ENCODE results near the gene DDX51.
A peak's percentile ranks its signal among the peaks of the same experiment; 100 is the strongest.

Gene DDX51

DNA sequence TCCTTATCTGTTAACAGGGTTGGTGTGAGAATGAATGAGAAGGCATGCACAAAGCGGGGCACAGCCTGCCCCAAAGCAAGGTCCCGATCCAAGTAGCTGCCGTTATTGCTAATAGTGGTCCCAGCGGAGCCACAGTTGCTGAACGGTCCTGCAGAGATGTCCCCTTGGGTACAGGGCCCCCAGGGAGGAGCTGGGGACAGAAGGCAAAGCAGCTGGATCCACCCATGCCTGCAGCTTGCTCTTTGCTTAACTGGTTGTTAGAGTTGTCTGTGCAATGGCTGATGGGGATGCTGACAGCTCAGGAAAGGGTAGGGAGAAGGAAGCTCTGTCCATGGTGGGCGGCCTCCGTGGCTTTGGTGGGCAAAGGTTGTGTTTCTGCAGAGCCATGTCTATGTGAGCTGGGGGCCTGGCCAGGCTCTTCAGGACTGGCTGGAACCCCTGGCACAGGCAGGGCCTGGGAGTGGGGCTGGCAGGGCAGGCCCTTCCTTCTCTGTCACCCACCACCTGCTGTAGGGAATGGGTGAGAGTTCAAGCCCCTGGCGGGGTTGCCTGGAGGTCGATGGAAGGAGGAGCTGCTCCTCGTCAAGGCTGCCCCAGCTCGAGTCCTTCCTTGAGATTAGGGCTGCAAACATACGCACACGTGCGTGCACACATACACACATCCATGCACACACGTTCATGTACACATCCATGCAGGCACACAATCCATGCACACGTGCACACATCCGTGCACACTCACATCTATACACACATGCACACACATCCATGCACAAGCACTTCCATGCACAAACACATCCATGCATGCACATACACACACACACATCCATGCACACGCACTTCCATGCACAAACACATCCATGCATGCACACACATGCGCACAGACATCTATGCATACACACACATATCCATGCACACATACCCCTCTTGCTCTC is 35.6 kb upstream of the DDX51 start:
- DNase-seq (ENCODE audit: low spot score) = no peak

DNA sequence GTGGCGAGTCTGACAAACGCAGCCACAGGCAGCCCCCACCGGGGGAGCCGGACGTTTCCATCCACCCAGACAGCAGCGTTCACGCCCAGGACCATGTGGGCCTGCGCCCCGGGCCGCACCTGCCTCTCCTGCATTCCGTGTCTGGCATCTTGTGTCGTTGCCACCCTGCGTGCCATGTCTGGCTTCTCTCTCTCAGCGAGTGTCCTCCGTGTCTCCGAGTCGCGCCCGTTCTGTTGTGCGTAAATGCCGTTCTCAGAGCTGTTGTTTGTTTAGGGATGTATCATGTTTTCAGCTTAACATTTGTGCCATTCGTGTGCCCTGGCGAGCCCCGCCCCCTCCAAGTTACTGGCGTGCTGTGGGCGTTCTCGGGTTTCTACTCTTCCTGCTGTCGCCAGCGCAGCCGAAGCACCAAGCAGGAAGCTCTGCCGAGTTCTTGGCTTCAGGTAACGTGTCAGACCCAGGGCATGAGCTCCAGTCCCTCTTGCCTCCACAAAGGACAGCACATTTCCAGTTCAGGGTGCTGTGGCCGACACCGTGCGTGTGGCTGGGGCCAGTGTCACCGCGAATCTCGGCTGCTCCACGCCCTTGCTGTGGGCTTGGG is 34.8 kb upstream of the DDX51 start:
- no peak for DNase-seq (ENCODE audit: low spot score)

DNA sequence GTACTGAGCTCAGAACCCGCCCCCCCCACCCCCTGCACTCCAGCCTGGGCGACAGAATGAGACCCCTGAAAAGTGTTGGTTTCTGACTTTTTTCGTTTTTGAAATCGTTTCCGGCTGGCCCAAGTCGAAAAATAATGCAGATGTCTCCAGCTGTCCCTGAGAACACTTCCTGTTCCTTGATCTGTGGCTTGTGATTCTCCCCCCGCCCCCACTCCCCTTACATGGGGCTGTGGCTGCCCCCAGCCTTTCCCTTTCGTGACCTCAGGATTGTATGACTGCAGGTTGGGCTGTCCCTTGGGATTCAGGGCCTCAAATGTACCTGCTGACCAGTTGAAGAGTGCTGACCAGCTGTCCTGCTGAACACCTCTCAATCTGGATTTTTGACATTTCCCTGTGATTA is 34.2 kb upstream of the DDX51 start:
- DNase-seq (ENCODE audit: low spot score) = no peak

DNA sequence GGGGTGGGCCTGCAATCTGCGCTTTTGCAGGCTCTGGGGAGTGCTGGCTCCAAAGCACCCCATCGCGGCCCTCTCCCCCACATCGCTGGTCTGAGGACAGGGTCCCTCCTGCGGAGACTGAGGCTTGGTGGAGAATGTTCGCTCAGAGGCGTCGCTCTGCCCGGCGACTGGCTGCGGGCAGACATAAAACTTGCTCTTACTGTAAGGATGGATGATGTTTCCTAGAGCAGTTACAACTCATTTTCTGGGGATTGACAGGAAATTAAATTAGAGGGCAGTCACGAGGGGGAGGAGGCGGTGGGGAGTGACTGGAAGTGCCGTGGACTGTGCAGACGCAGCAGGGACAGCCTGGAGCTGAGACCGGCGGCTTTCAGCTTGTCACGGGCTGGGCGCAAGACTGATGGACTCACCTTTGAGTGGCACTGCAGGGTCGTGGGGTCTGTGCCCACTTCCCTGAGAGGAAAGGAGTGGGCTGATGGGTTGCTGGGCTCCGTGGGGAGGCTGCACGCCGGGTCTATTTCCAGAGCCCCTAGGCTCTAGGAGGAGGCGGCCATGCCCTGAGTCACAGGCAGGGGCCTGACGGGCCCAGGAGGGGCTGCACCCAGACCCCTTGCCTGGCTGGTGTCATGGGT is 32.9 kb upstream of the DDX51 start:
- no peak for DNase-seq (ENCODE audit: low spot score)

DNA sequence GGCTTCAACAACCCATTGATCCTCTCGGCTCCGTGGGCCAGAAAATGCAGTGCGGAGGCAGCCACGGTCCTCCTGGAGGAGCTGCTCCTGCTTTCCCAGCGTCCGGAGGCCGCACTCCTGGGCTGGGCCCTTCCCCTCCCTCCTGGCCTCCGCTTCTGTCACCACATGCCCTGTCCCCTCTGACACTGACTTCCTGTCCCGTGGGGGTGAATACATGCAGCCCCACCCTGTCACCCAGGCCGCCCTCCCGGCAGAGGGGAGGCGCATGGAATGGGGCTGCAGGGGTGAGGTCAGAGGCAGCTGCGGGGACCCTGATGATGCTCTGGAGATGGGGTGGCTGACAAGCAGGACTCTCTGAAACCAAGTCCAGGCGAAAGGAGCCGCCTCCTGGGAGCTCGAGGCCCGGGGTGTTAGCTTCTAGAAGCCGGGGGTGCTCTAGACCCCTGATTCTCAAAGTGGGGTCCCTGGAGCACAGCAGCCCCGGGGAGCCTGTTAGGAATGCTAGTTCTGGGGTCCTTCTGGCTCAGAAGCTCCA is 32.3 kb upstream of the DDX51 start:
- DNase-seq (ENCODE audit: low spot score) = no peak

DNA sequence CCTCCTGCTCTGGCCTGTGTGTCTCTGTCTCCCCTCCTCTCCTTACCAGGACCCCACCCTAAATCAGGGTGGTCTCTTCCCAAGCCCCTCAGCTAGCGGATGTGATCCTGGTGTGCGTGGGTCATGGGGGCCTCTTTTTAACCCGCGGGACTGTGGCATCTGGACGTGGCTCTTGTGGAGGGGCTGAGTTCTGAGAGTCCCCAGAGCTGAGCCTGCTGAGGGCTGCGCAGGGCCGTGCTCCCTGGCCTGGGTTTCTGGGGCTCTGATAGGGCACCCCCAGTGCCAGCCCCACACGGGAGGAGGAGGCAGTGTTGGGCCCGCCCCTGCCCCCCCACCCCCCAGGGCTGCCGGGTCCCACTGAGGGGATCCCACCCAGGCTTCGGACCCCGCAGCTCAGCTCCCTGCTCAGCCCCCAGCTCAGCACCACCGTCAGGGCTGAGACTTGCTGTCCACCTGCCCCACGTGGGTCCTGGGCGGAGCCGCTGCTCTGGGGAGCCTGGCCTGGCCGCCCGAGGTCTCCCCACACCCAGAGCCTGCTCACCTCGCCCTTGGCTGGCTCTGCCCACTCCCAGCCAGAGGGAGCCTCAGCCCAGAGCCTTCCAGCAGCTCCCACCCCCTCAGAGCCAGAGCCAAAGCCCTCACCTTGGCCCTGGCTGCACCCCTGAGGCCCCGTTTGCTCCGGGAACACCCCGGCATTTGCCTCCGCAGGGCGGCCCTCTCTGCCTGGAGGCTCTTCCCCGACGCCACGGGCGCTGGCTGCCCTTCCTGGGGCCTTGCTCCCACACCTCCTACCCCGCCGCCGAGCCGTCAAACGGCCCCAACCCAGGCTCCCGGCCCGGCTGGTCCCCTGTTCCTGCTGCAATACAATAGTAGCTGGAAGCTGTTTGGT is 31.6 kb upstream of the DDX51 start:
- DNase-seq (ENCODE audit: low spot score) = no peak

DNA sequence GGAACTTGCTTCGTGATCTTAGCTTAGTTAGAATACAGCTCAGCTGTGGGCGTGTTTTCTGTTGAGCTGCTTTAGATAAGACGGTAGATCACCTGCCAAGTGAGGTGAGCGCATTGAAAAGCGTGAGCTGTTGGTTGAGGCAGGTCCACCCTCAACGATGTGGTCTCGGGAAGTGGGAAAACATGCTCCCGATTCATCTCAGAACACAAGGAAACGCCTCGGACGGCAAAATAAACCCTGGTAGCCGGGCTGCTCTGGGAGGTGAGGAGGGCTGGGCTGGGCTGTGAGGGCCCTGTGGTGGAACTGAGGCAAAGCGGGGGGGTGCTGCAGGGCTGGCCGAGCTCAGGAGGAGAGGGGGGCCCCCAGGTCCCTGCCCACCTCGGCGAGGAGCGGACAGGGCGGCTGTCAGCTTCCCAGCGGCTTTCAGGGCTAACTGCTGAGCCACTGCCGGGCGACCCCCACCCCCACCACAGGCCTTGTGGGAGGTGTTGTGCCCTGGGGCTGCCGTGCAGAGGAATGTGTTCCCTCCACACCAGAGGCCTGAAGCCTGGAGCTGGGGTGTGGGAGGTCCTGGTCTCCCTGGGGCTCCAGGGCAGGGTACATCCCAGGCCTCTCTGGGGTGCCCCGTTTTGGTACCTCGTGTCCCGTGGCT is 30.8 kb upstream of the DDX51 start:
- DNase-seq (ENCODE audit: low spot score) = no peak

DNA sequence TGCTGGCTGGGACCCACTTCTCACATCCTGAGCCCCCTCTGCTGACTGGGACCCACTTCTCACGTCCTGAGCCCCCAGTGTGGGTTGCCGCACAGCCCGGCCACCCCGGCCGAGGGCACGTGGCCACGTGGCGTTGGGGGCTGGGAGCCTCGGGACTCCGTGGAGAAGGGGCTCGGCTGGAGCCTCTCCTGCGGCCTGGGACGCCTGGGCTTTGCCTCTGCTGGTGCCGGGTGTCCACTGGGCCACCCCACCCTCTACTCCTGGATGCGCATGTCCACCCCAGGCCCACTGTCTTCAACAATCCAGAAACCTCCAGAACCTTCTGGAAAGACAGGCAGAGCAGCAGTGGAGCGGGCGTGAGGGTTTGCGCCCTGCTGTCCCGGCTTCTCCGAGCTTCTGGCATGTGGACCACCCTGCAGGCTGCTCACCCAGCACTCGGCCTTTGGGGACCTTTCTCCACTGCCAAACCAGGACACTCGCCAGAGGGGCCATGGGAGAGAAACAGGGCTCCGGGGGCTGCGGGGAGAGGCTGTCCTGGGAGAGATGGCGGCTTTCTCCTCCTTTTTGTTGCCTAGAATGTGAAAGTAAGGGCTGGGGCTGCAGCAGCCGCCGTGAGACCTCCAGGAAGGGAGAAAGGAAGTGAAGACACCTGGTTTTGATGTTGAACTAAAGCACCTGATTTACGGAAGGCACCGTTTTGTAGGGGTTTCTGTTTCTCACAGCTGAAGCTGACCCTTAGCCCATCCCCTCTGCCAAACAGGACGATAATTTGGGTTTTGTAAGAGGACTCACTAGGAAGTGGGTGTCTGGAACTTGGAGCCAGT is 30.1 kb upstream of the DDX51 start:
- DNase-seq (ENCODE audit: low spot score) = no peak

DNA sequence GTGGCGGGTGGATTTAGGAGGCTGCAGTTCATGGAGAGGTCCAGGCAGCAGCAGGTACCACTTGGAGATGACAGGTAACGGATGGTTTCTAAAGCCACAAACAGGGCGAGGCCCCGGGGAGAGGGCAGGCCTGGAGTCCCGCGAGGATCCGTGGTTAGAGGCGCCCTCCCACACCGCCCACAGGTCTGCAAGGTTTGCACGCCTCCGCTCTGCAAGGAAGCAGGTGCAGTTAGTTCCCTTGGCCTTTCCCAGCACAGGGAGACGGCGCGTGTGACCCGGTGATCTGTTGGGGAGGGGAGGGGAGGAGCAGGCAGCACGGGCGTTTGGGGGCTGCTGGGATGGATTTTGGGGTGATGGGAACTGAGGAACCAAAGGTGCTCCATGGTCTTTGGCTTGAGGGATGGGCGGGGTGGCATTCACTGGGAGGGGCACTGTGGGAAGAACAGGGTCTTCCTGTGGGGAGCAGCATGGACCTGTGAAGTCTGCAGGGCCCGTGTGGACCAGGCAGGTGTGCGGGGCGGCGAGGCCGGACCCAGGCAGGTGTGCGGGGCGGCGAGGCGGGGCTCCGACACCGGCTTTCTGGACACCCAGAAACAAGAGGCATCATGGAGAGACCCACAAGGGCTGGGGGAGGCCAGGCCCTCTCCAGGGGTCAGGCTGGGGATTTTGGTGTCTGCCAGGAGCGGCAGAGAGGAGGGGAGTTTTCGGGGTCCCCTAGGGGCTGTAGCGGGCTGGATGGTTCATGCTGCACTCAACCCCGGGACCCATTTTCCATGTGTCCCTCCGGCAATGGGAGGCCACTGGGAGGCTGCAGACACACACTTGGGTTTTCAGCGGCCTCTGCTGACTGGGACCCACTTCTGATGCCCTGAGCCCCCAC is 29.3 kb upstream of the DDX51 start:
- DNase-seq (ENCODE audit: low spot score) = no peak

DNA sequence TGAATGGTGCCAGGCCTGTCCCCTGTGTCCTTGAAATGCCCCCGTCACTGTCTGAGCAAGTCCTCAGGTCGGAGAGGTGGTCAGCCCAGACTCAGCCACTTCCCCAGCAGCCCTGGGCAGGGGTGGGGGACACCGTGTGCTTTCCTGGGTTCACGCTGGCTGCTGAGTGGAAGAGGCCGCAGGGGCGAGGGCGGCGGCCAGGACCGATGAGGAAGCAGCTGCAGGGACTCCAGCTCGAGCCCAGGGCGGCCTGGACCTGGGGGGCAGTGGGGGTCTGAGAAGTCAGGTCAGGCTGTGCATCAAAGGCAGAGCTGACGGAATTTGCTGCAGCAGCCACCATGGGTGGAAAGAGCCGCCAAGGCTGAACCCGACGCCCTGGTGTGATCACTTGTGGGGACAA is 28.5 kb upstream of the DDX51 start:
- DNase-seq (ENCODE audit: low spot score) = no peak

DNA sequence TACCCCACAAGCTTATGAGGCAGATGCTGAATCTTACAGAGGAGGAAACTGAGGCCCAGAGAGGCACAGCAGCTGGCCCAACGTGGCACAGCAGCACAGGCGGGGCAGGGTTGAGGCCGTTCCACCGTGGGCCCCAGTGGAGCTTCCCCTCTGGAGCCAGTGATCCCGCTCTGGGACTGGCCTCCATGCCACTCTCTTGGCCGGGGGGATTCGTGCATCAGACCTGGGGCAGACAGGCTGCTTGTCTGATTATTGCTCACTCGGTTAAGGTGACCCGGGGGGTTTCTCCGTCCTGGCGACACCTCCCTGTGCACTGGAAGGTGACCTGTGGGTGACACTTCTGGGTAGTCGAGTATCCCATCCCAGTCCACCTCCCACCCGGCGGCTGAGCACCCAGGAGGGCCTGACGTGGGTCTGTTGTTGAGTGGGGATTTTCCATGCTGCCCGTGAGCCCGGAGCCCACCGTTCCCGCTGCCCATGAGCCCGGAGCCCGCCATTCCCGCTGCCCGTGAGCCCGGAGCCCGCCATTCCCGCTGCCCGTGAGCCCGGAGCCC is 27.9 kb upstream of the DDX51 start:
- DNase-seq (ENCODE audit: low spot score) = no peak

DNA sequence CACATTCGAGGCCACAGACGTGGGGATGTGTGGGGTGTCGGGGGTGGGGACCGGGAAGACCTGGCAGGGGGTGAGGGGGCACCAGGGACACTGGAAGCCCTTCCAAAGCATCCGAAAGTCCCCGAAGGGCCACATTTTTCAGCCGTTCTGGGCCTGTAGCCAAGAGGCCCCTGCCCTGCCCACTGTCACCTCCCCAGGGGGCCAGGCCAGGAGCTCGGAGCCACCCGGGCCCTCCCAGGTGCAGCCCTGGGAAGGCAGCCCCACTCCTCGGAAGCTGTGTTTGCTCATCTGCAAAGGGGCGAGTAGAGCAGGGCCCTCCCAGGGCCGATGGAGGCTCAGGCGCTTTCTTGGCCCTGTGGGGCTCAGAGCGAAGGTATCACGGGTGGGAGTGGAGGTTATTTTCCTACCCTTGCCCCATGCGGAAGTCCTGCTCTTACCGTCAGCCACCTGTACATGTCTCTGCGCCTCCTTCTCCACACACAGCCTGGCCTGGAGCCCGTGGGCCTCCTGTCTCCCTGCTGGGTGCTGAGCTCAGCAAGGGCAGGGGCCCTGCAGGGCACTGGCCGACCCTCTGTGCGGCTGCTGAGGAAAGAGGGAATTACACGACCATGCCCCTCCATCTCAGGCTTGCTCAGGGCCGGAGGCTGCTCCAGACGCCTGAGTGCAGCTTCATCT is 27.3 kb upstream of the DDX51 start:
- no peak for DNase-seq (ENCODE audit: low spot score)

DNA sequence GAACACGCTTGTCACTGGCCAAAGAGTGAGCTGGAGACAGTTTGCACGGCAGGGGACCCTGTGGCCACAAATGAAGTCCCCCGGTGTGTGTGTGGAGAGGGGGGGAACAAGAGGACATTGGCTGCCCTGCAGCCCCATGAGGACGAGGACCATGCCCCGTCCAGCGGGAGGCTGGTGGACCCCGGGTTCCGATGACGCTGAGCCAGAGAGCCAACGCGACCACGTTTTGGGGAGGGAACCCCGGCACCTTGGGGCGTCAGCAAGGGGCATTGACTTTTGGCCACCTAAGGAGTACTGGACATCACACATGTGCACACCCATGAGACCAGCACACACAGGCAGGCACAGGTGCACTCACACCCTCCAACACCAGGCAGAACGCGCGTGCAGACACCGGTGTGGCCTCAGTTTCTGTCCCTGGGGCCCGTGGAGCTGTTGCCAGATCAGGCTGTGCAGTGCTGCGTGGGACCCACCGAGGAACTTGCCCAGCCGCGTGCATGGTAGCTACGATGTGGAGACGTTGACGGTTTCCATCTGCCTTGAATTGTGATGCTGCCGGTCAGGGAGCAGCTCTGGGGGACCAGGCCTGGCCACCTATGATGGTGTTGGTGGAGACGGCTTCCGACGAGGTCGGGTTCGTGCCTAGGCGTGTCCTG is 26.6 kb upstream of the DDX51 start:
- DNase-seq (ENCODE audit: low spot score) = no peak

DNA sequence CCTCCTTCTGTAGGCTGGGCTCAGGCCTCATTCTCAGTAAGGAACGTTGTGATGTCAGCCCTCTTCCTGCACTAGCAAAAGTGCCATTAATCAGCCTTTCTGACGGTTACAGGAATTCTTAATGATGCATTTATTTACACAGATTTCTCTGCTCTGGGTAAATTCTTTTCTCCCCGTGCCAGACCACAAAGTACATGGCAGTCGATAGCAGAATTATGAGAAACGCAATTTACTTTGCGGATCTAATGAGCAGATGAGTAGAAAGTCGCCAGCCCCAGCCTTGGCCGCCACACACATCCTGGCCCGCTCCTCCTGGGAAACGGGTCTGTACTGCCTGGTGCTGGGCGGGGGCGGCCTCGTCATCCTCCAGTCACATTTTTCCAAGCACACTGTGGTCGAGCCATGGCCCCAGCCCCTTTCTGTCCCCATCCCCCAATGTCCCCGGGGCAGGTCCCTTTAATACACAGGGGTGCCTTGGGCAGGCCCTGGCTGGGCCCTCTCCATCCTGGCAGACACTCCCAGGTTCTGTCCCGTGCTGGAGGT is 26.0 kb upstream of the DDX51 start:
- peak; percentile 11 for DNase-seq (ENCODE audit: low spot score)

DNA sequence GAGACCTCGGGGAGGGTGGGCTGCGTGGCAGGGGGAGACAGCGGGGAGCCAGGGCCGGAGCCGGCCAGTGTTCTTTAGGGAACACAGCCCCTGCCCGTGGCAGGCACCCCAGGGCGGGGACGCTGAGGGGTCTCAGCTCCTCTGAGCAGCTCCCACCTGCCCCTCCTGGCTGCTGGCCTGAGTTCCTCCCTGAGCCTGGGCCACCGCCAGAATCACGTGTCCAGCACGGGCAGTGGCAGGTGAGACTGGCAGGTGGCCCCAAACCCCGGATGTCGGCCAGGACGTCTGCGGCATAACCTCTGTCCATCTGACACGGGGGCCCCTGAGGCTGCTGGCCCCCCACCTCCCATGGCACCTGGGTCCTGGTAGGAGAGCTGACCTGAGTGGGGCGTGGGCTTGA is 25.3 kb upstream of the DDX51 start:
- DNase-seq (ENCODE audit: low spot score) = no peak

DNA sequence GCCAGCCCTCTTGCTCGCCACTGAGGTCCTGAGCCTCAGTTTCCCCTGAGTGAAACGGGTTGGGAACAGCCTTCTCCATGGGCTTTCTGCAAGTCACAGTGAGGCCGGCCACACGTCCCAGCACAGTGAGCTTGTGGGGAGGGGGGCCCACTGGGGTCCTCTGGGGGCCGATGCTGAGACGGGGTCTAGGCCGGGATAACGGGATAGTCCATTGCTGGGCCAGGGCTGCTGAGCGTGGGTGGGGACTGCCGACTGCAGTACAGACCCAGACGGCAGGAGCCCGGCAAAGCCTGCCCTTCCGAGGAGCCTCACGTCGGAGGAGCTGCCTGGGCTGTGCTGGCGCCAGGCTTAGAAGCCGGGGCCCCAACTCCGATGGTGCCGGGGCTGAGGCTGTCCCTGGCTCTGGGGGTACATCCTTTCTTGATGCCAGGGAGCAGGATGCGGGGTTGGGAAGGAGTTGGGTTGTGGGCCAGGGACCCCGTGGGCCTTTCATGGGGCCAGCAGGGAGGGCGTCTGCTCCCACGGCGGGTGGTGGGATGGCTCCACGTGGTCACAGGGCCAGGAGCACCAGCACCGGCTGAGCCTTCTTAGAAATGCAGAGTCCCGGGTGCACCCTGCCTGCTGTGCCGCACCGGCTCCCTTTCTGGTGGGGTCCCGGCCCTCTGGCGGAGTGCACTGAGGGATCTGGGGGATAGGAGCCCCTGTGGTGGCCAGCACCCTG is 24.4 kb upstream of the DDX51 start:
- no peak for DNase-seq (ENCODE audit: low spot score)

Data from RKO (cell line).